GM23338 (cell line): Measurements from ENCODE around the gene KCNH8. TPM values are rescaled to one million over a fixed set of nuclear protein-coding genes. Genes with fewer than 3 reads are reported as not detected.

ENCODE experiments used
- ATAC-seq: fragments of 200-7000 bp; cut with Tn5 transposase; 3 replicates; pipeline ENCODE4 v1.9.1; 2020
- DNase-seq: peaks from one replicate; pipeline ENCODE4 v3.0.0-alpha.2; 2015; ENCODE audit warnings: low spot score
- H2AFZ ChIP-seq: fragments of 200-600 bp; sonication (generic); 2 replicates; pipeline ENCODE4 v1.8.0; 2016; ENCODE audit warnings: antibody characterized with exemption, mild to moderate bottlenecking, moderate library complexity
- H3F3A ChIP-seq: fragments of 200-600 bp; sonication (generic); replicated peaks from 2 replicates; pipeline ENCODE4 v1.8.0; 2017; ENCODE audit warnings: antibody characterized with exemption, mixed run types, low read depth
- H3K27ac ChIP-seq: fragments of 200-600 bp; sonication (generic); 2 replicates; pipeline ENCODE4 v1.6.1; 2016; ENCODE audit warnings: low read depth
- H3K27me3 ChIP-seq: fragments of 200-600 bp; sonication (generic); 2 replicates; pipeline ENCODE4 v1.8.0; 2016; ENCODE audit warnings: mild to moderate bottlenecking, mixed run types, moderate library complexity; ENCODE audit not compliant: insufficient read depth
- H3K36me3 ChIP-seq: fragments of 200-600 bp; sonication (generic); 2 replicates; pipeline ENCODE4 v1.8.0; 2016; ENCODE audit warnings: mild to moderate bottlenecking; ENCODE audit not compliant: insufficient read depth
- H3K4me1 ChIP-seq: fragments of 200-600 bp; sonication (generic); 2 replicates; pipeline ENCODE4 v1.8.0; 2016; ENCODE audit warnings: mild to moderate bottlenecking, moderate library complexity; ENCODE audit not compliant: insufficient read depth
- H3K4me2 ChIP-seq: fragments of 200-600 bp; sonication (generic); 2 replicates; pipeline ENCODE4 v1.7.1; 2017; ENCODE audit warnings: mixed run types
- H3K4me3 ChIP-seq: fragments of 200-600 bp; sonication (generic); 2 replicates; pipeline ENCODE4 v1.6.1; 2016; ENCODE audit warnings: mixed run types
- H3K79me2 ChIP-seq: fragments of 200-600 bp; sonication (generic); replicated peaks from 2 replicates; pipeline ENCODE4 v1.8.0; 2017; ENCODE audit warnings: mild to moderate bottlenecking; ENCODE audit not compliant: insufficient read depth
- H3K9me2 ChIP-seq: fragments of 200-600 bp; sonication (generic); 2 replicates; pipeline ENCODE4 v1.8.0; 2017; ENCODE audit not compliant: insufficient read depth
- H4K20me1 ChIP-seq: fragments of 200-600 bp; sonication (generic); replicated peaks from 2 replicates; pipeline ENCODE4 v1.8.0; 2017; ENCODE audit warnings: mild to moderate bottlenecking; ENCODE audit not compliant: insufficient read depth
- H3K27ac Mint-ChIP-seq: 2 replicates; pipeline ENCODE4 v1.8.0; 2020; ENCODE audit warnings: inconsistent platforms, mild to moderate bottlenecking, moderate library complexity, mixed read lengths
- H3K27me3 Mint-ChIP-seq: 3 replicates; pipeline ENCODE4 v1.8.0; 2022; ENCODE audit warnings: low read depth, mild to moderate bottlenecking, moderate library complexity, mixed read lengths, inconsistent platforms; ENCODE audit not compliant: insufficient read depth, poor library complexity
- H3K36me3 Mint-ChIP-seq: 3 replicates; pipeline ENCODE4 v1.8.0; 2021; ENCODE audit warnings: low read depth, mild to moderate bottlenecking, inconsistent platforms, moderate library complexity, mixed read lengths
- H3K4me1 Mint-ChIP-seq: 3 replicates; pipeline ENCODE4 v1.8.0; 2020; ENCODE audit warnings: mild to moderate bottlenecking, inconsistent platforms, mixed read lengths
- H3K4me3 Mint-ChIP-seq: 3 replicates; pipeline ENCODE4 v1.8.0; 2021; ENCODE audit warnings: moderate library complexity, mild to moderate bottlenecking, inconsistent platforms, mixed read lengths
- H3K9me3 Mint-ChIP-seq: 3 replicates; pipeline ENCODE4 v1.8.0; 2020; ENCODE audit warnings: moderate library complexity, mild to moderate bottlenecking, inconsistent platforms, mixed read lengths
- CREB1 ChIP-seq: fragments of 250-450 bp; sonication (Bioruptor Pico); IDR thresholded peaks from 2 replicates; pipeline ENCODE4 v1.5.0; 2020; ENCODE audit warnings: low read depth, mild to moderate bottlenecking, moderate library complexity
- CTCF ChIP-seq, 2 experiments: fragments of 200-600 bp in 1 of 2; sonication (generic) in 1 of 2; conservative IDR thresholded peaks; 2 replicates each; pipeline versions ENCODE4 v1.5.1 to v1.6.1; 2016 to 2017; ENCODE audit warnings: antibody characterized with exemption in 2 of 2, low read depth in 2 of 2, mild to moderate bottlenecking in 2 of 2, moderate library complexity in 1 of 2
- ETS1 ChIP-seq: IDR thresholded peaks from 2 replicates; pipeline ENCODE4 v1.6.1; 2016; ENCODE audit warnings: antibody characterized with exemption
- EZH2 ChIP-seq: fragments of 200-600 bp; sonication (generic); IDR thresholded peaks from one replicate; pipeline ENCODE4 v1.8.0; 2017; ENCODE audit warnings: antibody characterized with exemption, mild to moderate bottlenecking, low read depth; ENCODE audit not compliant: unreplicated experiment
- EZH2phosphoT487 ChIP-seq: fragments of 200-600 bp; sonication (generic); IDR thresholded peaks from one replicate; pipeline ENCODE4 v1.8.1; 2018; ENCODE audit warnings: antibody characterized with exemption; ENCODE audit not compliant: unreplicated experiment
- JUNB ChIP-seq: IDR thresholded peaks from one replicate; pipeline ENCODE4 v1.6.1; 2016; ENCODE audit warnings: antibody characterized with exemption; ENCODE audit not compliant: unreplicated experiment
- NANOG ChIP-seq: IDR thresholded peaks from 2 replicates; pipeline ENCODE4 v1.6.1; 2016; ENCODE audit warnings: antibody characterized with exemption, borderline replicate concordance
- POLR2AphosphoS5 ChIP-seq: IDR thresholded peaks from 2 replicates; pipeline ENCODE4 v1.6.1; 2016; ENCODE audit warnings: antibody characterized with exemption, low read depth
- REST ChIP-seq: IDR thresholded peaks from one replicate; pipeline ENCODE4 v1.6.1; 2018; ENCODE audit warnings: antibody characterized with exemption; ENCODE audit not compliant: unreplicated experiment
- STAT1 ChIP-seq: IDR thresholded peaks from one replicate; pipeline ENCODE4 v1.6.1; 2016; ENCODE audit warnings: antibody characterized with exemption; ENCODE audit not compliant: unreplicated experiment
- ZNF114 ChIP-seq: fragments of 250-450 bp; sonication (Bioruptor Pico); IDR thresholded peaks from 2 replicates; pipeline ENCODE4 v1.5.0; 2020; ENCODE audit warnings: mild to moderate bottlenecking, moderate library complexity
- ZNF331 ChIP-seq: fragments of 250-450 bp; sonication (Bioruptor Pico); IDR thresholded peaks from 2 replicates; pipeline ENCODE4 v1.5.0; 2020; ENCODE audit warnings: low read depth, mild to moderate bottlenecking, moderate library complexity
- ZNF462 ChIP-seq: fragments of 250-450 bp; sonication (Bioruptor Pico); IDR thresholded peaks from 2 replicates; pipeline ENCODE4 v1.5.0; 2020; ENCODE audit warnings: mild to moderate bottlenecking, moderate library complexity
- polyA plus RNA-seq: library from polyadenylated mRNA; unstranded; fragments of >200 nt; fragmentation: Nextera tagmentation; extraction: Ambion mirVana; gene quantifications from 2 replicates; pipeline ENCODE4 v1.2.1, GENCODE V29; 2016
- total RNA-seq: library from RNA; depleted of rRNA; stranded (reverse); fragments of >200 nt; shearing (Covaris generic); gene quantifications from 2 replicates; pipeline ENCODE4 v1.2.3, GENCODE V29; 2014

The KCNH8 gene
- total and polyA plus RNA-seq, 2 experiments from 2014 or later = 1.3 to 3.4 TPM

- no peak overlapping the region for H2AFZ ChIP-seq
- no peaks in the 10 kb centered on the region for H3K27me3 ChIP-seq
- Mint-ChIP-seq H3K27ac (no peak overlapping the region), H3K27me3 (no peaks in the 10 kb centered on the region), H3K9me3 (peaks cover 3% of the 10 kb centered on the region; the same call in 1 of the 3 replicates), H3K4me1 (no peaks in the 10 kb centered on the region), H3K4me3 (no peak overlapping the region), H3K36me3 (no peaks in the 10 kb centered on the region; the same call in 1 of the 3 replicates)
- ATAC-seq = no peak
- H3K4me1 ChIP-seq = no peaks in the 10 kb centered on the region
- DNase-seq = no peak
- no peak overlapping the region for H3K27ac ChIP-seq
- H3K79me2 ChIP-seq = no peaks in the 10 kb centered on the region
- H3F3A ChIP-seq = no peaks in the 10 kb centered on the region
- H3K4me2 ChIP-seq = no peak overlapping the region
- no peak overlapping the region for H3K4me3 ChIP-seq
- H3K36me3 ChIP-seq = no peaks in the 10 kb centered on the region
- H3K9me2 ChIP-seq = no peaks in the 10 kb centered on the region; the same call in none of the 2 replicates
- TF ChIP-seq REST (no peak), CTCF (conservative IDR thresholded peaks at IDR 0.05; ENCODE audit: low read depth in 2 of 2) (no peak), JUNB (no peak), STAT1 (no peak), EZH2phosphoT487 (no peak), NANOG (no peak), ZNF331 (CRISPR knock-in tag) (no peak), ZNF114 (CRISPR knock-in tag) (no peak), CREB1 (CRISPR knock-in tag) (no peak), EZH2 (no peak), POLR2AphosphoS5 (no peak), ZNF462 (no peak), ETS1 (no peak)
- no peaks in the 10 kb centered on the region for H4K20me1 ChIP-seq
Observed at GRCh38 chr3:19559724-19560442, 411.6 kb downstream of the KCNH8 start.
